K562 (cell line): ENCODE results near the gene CAST. TPM values are rescaled to one million over a fixed set of nuclear protein-coding genes. Genes with fewer than 3 reads are reported as not detected.

Source experiments
- CEBPZ ChIP-seq: fragments of 150-350 bp; IDR thresholded peaks from 2 replicates; pipeline ENCODE4 v1.6.1; 2014; ENCODE audit warnings: low read depth, mild to moderate bottlenecking, low read length, borderline replicate concordance
- DNMT1 ChIP-seq: fragments of 450-650 bp; IDR thresholded peaks from 2 replicates; pipeline ENCODE4 v1.6.1; 2016; ENCODE audit warnings: antibody characterized with exemption, mild to moderate bottlenecking
- FOXP4 ChIP-seq: sonication (generic); formaldehyde crosslinking; IDR thresholded peaks from 2 replicates; pipeline ENCODE4 v1.8.0; 2022; ENCODE audit warnings: mild to moderate bottlenecking, missing genetic modification reagents, borderline replicate concordance
- GATAD2A ChIP-seq: fragments of 450-650 bp; IDR thresholded peaks from 2 replicates; pipeline ENCODE4 v1.6.1; 2017
- PRDM10 ChIP-seq: fragments of 450-650 bp; IDR thresholded peaks from 2 replicates; pipeline ENCODE4 v1.6.1; 2018; ENCODE audit not compliant: partially characterized antibody
- RB1 ChIP-seq: fragments of 450-650 bp; IDR thresholded peaks from 2 replicates; pipeline ENCODE4 v1.6.1; 2017; ENCODE audit warnings: low read depth, mild to moderate bottlenecking
- TCFL5 ChIP-seq: fragments of 250-450 bp; sonication (Bioruptor Pico); conservative IDR thresholded peaks from 2 replicates; pipeline ENCODE4 v1.6.1; 2021; ENCODE audit warnings: mild to moderate bottlenecking, moderate library complexity, matching md5 sums
- TGIF2 ChIP-seq: sonication (generic); formaldehyde crosslinking; IDR thresholded peaks from 2 replicates; pipeline ENCODE4 v1.8.1; 2022; ENCODE audit warnings: mild to moderate bottlenecking, missing genetic modification reagents, moderate library complexity
- TRIM24 ChIP-seq, 2 experiments: fragments of 450-650 bp; IDR thresholded peaks; 2 replicates each; pipeline ENCODE4 v1.6.1; 2016
- ZBTB12 ChIP-seq: fragments of 250-450 bp; sonication (Bioruptor Pico); IDR thresholded peaks from 2 replicates; pipeline ENCODE4 v1.4.0; 2020
- ZBTB5 ChIP-seq: fragments of 450-650 bp; IDR thresholded peaks from 2 replicates; pipeline ENCODE4 v1.6.1; 2017; ENCODE audit warnings: antibody characterized with exemption
- ZC3H4 ChIP-seq: sonication (generic); formaldehyde crosslinking; IDR thresholded peaks from 2 replicates; pipeline ENCODE4 v1.9.0; 2021; ENCODE audit warnings: missing genetic modification reagents, borderline replicate concordance
- ZNF444 ChIP-seq: fragments of 250-450 bp; sonication (Bioruptor Pico); IDR thresholded peaks from 2 replicates; pipeline ENCODE4 v1.4.0; 2020; ENCODE audit warnings: mild to moderate bottlenecking, moderate library complexity
- ZNF551 ChIP-seq: fragments of 250-450 bp; sonication (Bioruptor Pico); IDR thresholded peaks from 2 replicates; pipeline ENCODE4 v1.5.0; 2021; ENCODE audit warnings: mild to moderate bottlenecking, moderate library complexity
- polyA plus RNA-seq, 8 experiments: library from polyadenylated mRNA; depleted of rRNA in 4 of 8; stranded (reverse) in 5 of 8; unstranded in 3 of 8; fragments of >200 nt; fragmentation: Nextera tagmentation in 2 of 8; fragmentation: Illumina TruSeq in 1 of 8; extraction: Ambion mirVana in 2 of 8; extraction: Trizol in 1 of 8; gene quantifications; 2 replicates each; pipeline versions ENCODE4 v1.2.1 to v1.2.3, GENCODE V29; 2011 to 2014; ENCODE audit warnings: inconsistent platforms in 1 of 8, missing spikeins in 1 of 8
- total RNA-seq, 7 experiments: library from RNA; depleted of rRNA in 6 of 7; stranded (reverse); fragments of >200 nt in 6 of 7; fragmentation: Illumina TruSeq in 2 of 7; extraction: Trizol in 2 of 7; gene quantifications; 2 replicates each; pipeline versions ENCODE4 v1.2.1 to v1.2.3, GENCODE V29; 2011 to 2021; ENCODE audit warnings: low replicate concordance in 1 of 7

The CAST gene
- total and polyA plus RNA-seq, 9 of the 15 experiments (the other 6 are each of a cell fraction or from before 2014, with no cell fraction given), result 55.5 to 136 (median 86.1) TPM

GRCh38 chr5:96741891-96742309 is 79.7 kb downstream of the CAST start (continued):
- TF ChIP-seq FOXP4 (CRISPR knock-in tag), result no peak
- no peak for TF ChIP-seq ZNF444
- TF ChIP-seq RB1, result no peak
- no peak for TF ChIP-seq DNMT1
- TF ChIP-seq TGIF2 (CRISPR knock-in tag), result no peak
- TF ChIP-seq ZBTB5, result no peak
- no peak for TF ChIP-seq TCFL5 (CRISPR knock-in tag)
- TF ChIP-seq ZNF551 (CRISPR knock-in tag), result no peak
- no peak; the same call in 1 of the 2 replicates for TF ChIP-seq GATAD2A
- no peak for TF ChIP-seq CEBPZ
- peak; percentile 36 to 60; a peak in 2 of 4 replicates for TF ChIP-seq TRIM24 (IDR thresholded peaks at IDR 0.05)
- no peak for TF ChIP-seq ZC3H4 (CRISPR knock-in tag)
- no peak for TF ChIP-seq ZBTB12 (CRISPR knock-in tag)
- peak; percentile 66 for TF ChIP-seq PRDM10
